ENCODE measurements around the gene HTATSF1. TPM values are rescaled to one million over a fixed set of nuclear protein-coding genes. Genes with fewer than 3 reads are reported as not detected.

The HTATSF1 gene
- total and polyA plus RNA-seq, 10 of the 15 experiments (the other 5 are each of a cell fraction or from before 2014, with no cell fraction given) = 1.9 to 59.8 (median 28.3) TPM

DNA sequence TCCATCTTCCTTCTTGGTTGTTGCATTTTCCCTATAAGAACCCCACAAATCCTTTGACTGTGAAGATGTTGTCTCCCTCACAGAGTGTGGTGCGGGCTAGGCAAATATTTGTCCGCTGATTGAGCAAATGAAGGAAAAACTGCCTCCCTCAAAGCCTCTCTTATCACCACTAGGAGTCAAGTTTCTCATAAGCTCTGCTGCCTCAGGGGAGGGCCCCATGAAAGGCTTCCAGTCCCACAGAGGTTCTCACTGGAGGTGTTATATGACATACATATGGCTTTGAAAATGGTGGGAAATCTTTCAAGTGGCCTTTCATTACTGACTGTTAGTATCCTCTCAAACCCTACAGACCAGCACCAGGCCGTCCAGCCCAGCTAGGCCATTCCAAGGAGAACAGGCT lies 43.9 kb downstream of the HTATSF1 start:
- Histone ChIP-seq H4K20me1 (ENCODE audit: control insufficient read depth, insufficient read depth) (no peaks in the 10 kb centered on the region), H3K36me3 (ENCODE audit: control insufficient read depth in 2 of 2, insufficient read depth in 2 of 2, low read length in 1 of 2) (no peaks in the 10 kb centered on the region), H3K4me2 (ENCODE audit: control insufficient read depth, insufficient read depth) (no peak overlapping the region), H2AFZ (ENCODE audit: control insufficient read depth, low read depth, low read length) (no peak overlapping the region), H3K27ac (ENCODE audit: control insufficient read depth, insufficient read depth) (no peak overlapping the region), H3K4me3 (no peak overlapping the region), H3K79me2 (ENCODE audit: control insufficient read depth, insufficient read depth, low read length) (no peaks in the 10 kb centered on the region), H3K27me3 (replicated peaks in 1 of 2; ENCODE audit: control insufficient read depth in 2 of 2, insufficient read depth in 2 of 2, low read length in 1 of 2) (no peaks in the 10 kb centered on the region; a peak in 1 of 4 replicates), H3K9me3 (replicated peaks; ENCODE audit: control insufficient read depth, insufficient read depth, low read length) (no peaks in the 10 kb centered on the region), H3K9ac (ENCODE audit: control insufficient read depth, insufficient read depth, low read length) (no peak overlapping the region), H3K4me1 (ENCODE audit: control insufficient read depth, insufficient read depth, low read length) (no peaks in the 10 kb centered on the region)
- TF ChIP-seq ZNF24 (IDR thresholded peaks at IDR 0.05) = no peak
- no peak for TF ChIP-seq SIX5 (IDR thresholded peaks at IDR 0.05; ENCODE audit: low read depth, low read length, severe bottlenecking)
- no peak for TF ChIP-seq LARP7 (IDR thresholded peaks at IDR 0.05)
- no peak for TF ChIP-seq NBN (IDR thresholded peaks at IDR 0.05)
- no peak for TF ChIP-seq PKNOX1 (IDR thresholded peaks at IDR 0.05)
- no peak for TF ChIP-seq MTA3 (IDR thresholded peaks at IDR 0.05; ENCODE audit: borderline replicate concordance, low read length)
- no peak for TF ChIP-seq RAD51 (IDR thresholded peaks at IDR 0.05)
- no peak for TF ChIP-seq POU2F2 (IDR thresholded peaks at IDR 0.05; ENCODE audit: borderline replicate concordance, low read depth, low read length)
- TF ChIP-seq PAX8 (IDR thresholded peaks at IDR 0.05) = no peak
- TF ChIP-seq, protein P1, sequence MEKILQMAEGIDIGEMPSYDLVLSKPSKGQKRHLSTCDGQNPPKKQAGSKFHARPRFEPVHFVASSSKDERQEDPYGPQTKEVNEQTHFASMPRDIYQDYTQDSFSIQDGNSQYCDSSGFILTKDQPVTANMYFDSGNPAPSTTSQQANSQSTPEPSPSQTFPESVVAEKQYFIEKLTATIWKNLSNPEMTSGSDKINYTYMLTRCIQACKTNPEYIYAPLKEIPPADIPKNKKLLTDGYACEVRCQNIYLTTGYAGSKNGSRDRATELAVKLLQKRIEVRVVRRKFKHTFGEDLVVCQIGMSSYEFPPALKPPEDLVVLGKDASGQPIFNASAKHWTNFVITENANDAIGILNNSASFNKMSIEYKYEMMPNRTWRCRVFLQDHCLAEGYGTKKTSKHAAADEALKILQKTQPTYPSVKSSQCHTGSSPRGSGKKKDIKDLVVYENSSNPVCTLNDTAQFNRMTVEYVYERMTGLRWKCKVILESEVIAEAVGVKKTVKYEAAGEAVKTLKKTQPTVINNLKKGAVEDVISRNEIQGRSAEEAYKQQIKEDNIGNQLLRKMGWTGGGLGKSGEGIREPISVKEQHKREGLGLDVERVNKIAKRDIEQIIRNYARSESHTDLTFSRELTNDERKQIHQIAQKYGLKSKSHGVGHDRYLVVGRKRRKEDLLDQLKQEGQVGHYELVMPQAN (conservative IDR thresholded peaks at IDR 0.05) = no peak
- no peak for TF ChIP-seq ZNF384 (IDR thresholded peaks at IDR 0.05; ENCODE audit: borderline replicate concordance, low read depth, low read length)
- TF ChIP-seq CHD2 (IDR thresholded peaks at IDR 0.05; ENCODE audit: borderline replicate concordance, low read depth, low read length) = no peak
- TF ChIP-seq, protein P2, sequence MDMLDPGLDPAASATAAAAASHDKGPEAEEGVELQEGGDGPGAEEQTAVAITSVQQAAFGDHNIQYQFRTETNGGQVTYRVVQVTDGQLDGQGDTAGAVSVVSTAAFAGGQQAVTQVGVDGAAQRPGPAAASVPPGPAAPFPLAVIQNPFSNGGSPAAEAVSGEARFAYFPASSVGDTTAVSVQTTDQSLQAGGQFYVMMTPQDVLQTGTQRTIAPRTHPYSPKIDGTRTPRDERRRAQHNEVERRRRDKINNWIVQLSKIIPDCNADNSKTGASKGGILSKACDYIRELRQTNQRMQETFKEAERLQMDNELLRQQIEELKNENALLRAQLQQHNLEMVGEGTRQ (IDR thresholded peaks at IDR 0.05; ENCODE audit: borderline replicate concordance, low read depth, low read length) = no peak
- TF ChIP-seq ATF7 (IDR thresholded peaks at IDR 0.05; ENCODE audit: low read depth) = no peak
- TF ChIP-seq TAF1 (IDR thresholded peaks at IDR 0.05; ENCODE audit: borderline replicate concordance, low read depth, low read length) = no peak
- TF ChIP-seq NRF1 (conservative IDR thresholded peaks at IDR 0.05; ENCODE audit: low read depth, low read length) = no peak
- TF ChIP-seq, protein P3, sequence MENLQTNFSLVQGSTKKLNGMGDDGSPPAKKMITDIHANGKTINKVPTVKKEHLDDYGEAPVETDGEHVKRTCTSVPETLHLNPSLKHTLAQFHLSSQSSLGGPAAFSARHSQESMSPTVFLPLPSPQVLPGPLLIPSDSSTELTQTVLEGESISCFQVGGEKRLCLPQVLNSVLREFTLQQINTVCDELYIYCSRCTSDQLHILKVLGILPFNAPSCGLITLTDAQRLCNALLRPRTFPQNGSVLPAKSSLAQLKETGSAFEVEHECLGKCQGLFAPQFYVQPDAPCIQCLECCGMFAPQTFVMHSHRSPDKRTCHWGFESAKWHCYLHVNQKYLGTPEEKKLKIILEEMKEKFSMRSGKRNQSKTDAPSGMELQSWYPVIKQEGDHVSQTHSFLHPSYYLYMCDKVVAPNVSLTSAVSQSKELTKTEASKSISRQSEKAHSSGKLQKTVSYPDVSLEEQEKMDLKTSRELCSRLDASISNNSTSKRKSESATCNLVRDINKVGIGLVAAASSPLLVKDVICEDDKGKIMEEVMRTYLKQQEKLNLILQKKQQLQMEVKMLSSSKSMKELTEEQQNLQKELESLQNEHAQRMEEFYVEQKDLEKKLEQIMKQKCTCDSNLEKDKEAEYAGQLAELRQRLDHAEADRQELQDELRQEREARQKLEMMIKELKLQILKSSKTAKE (IDR thresholded peaks at IDR 0.05; ENCODE audit: low read depth, poor library complexity, severe bottlenecking) = no peak
- TF ChIP-seq, protein P4, sequence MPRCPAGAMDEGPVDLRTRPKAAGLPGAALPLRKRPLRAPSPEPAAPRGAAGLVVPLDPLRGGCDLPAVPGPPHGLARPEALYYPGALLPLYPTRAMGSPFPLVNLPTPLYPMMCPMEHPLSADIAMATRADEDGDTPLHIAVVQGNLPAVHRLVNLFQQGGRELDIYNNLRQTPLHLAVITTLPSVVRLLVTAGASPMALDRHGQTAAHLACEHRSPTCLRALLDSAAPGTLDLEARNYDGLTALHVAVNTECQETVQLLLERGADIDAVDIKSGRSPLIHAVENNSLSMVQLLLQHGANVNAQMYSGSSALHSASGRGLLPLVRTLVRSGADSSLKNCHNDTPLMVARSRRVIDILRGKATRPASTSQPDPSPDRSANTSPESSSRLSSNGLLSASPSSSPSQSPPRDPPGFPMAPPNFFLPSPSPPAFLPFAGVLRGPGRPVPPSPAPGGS (IDR thresholded peaks at IDR 0.05; ENCODE audit: borderline replicate concordance, insufficient read depth, low read depth, low read length, poor library complexity, severe bottlenecking) = no peak
- ChIA-PET CTCF (no interaction called here), POLR2A (no interaction called here), SMC1A (ENCODE audit: uncharacterized antibody, unreplicated experiment) (no interaction called here), RAD21 (ENCODE audit: unreplicated experiment) (no interaction called here)
- no TSS peak for BruUV-seq (replicated peaks)
- ATAC-seq (no peak), FAIRE-seq (no peak), DNase-seq (ENCODE audit: low read depth, low spot score) (no peak)
- intact Hi-C loops (cut with micrococcal nuclease; ENCODE audit: unreplicated experiment) (no loop called here), in situ Hi-C loops (cut with MboI) (no loop called here)
- 14% methylated on average over 3 of the region's 3 CpGs for WGBS (ENCODE audit: insufficient coverage, insufficient replicate concordance, low lambda C conversion rate, missing lambda C conversion rate)

Data from GM12878 (cell line).